Ovary (tissue), 9 donors: ENCODE measurements around the gene PCDHGB1. TPM values are rescaled to one million over a fixed set of nuclear protein-coding genes. Genes with fewer than 3 reads are reported as not detected.
"Not testable (repeated sequence)": the region's sequence is repeated elsewhere in the genome, so short reads cannot be mapped to it uniquely, and the experiment has no call there.

ENCODE experiments used
- DNase-seq, 5 donors: peaks; one replicate each; pipeline ENCODE4 v3.0.0-alpha.2; 2019 to 2020
- H3K27ac ChIP-seq, 2 donors: fragments of 200-600 bp; one replicate each; pipeline versions ENCODE4 v1.5.1 to v1.8.0; 2019 to 2022
- H3K27me3 ChIP-seq: fragments of 200-600 bp; one replicate; pipeline ENCODE4 v1.8.0; 2022
- H3K36me3 ChIP-seq: fragments of 200-600 bp; sonication (generic); one replicate; pipeline ENCODE4 v1.5.1; 2019
- H3K4me1 ChIP-seq: one replicate; pipeline ENCODE4 v1.8.1; 2013; ENCODE audit warnings: mild to moderate bottlenecking, moderate library complexity; ENCODE audit not compliant: insufficient read depth
- H3K4me3 ChIP-seq: fragments of 200-600 bp; sonication (generic); one replicate; pipeline ENCODE4 v1.5.1; 2017
- H3K9me3 ChIP-seq, 2 donors: fragments of 200-600 bp in 1 of 2; sonication (generic) in 1 of 2; one replicate each; pipeline versions ENCODE4 v1.5.1 to v1.8.1; 2013 to 2019; ENCODE audit warnings: mild to moderate bottlenecking in 1 of 2, moderate library complexity in 1 of 2
- EP300 ChIP-seq: sonication (generic); formaldehyde crosslinking; IDR thresholded peaks from one replicate; pipeline ENCODE4 v1.6.1; 2017; ENCODE audit warnings: antibody characterized with exemption
- POLR2A ChIP-seq: fragments of 450-650 bp; IDR thresholded peaks from one replicate; pipeline ENCODE4 v1.6.1; 2017; ENCODE audit warnings: antibody characterized with exemption, mild to moderate bottlenecking, moderate library complexity
- WGBS, 3 donors: extraction: QIAGEN DNeasy Blood & Tissue Kit in 1 of 3; methylation state at CpG; one replicate each; pipeline versions ENCODE4 v1.1.5 to v1.1.7; 2013 to 2017; 5-methylcytosine and 5-hydroxymethylcytosine counted together
- intact Hi-C, 4 donors: fragments of 100-400 bp; cut with DNase I; formaldehyde crosslinking; loops; one replicate each; pipeline versions ENCODE4 v1.11.0 to v1.15.1; 2022 to 2023
- polyA plus RNA-seq, 2 donors: library from polyadenylated mRNA; stranded (reverse); fragments of 200-250 nt in 1 of 2; fragments of 350-450 nt in 1 of 2; fragmentation: Illumina TruSeq in 1 of 2; extraction: RNeasy Lipid Tissue Mini Kit (QIAGEN cat#74804) in 1 of 2; gene quantifications; one replicate each; pipeline ENCODE4 v1.2.3, GENCODE V29; 2013 to 2014
- total RNA-seq, 7 donors: library from RNA; depleted of rRNA in 2 of 7; stranded (reverse); fragments of >200 nt in 2 of 7; fragmentation: NEBNext Ultra II Directional in 3 of 7; extraction: Animal tissue kit (Norgen Biotek cat#: 25700) in 3 of 7; gene quantifications; one replicate each; pipeline versions ENCODE4 v1.1.0 to v1.2.4, GENCODE V29; 2016 to 2023
- TF ChIP-seq, protein P1 (sequence below), 3 donors: fragments of 450-650 bp in 2 of 3; fragments of 200-600 bp in 1 of 3; IDR thresholded peaks; one replicate each; pipeline versions ENCODE4 v1.5.1 to v1.8.0; 2016 to 2022; ENCODE audit warnings: antibody characterized with exemption in 3 of 3, mild to moderate bottlenecking in 1 of 3
- donor health status: DM: no; HTN: no; CAD: no; lungs with moderate emphysema.
- donor health status: DM: no; HTN: no; CAD: no.
- donor health status: Bipolar disorder and iron deficiency.
- donor health status: DM: yes; HTN: yes; CAD: no.
- donor health status: DM: no; HTN: no; CAD: no.
- donor health status: DM: yes; HTN: yes; CAD: no.

The PCDHGB1 gene
- total and polyA plus RNA-seq, 9 donors, result 1.1 to 9.3 (median 4.4) TPM

DNA sequence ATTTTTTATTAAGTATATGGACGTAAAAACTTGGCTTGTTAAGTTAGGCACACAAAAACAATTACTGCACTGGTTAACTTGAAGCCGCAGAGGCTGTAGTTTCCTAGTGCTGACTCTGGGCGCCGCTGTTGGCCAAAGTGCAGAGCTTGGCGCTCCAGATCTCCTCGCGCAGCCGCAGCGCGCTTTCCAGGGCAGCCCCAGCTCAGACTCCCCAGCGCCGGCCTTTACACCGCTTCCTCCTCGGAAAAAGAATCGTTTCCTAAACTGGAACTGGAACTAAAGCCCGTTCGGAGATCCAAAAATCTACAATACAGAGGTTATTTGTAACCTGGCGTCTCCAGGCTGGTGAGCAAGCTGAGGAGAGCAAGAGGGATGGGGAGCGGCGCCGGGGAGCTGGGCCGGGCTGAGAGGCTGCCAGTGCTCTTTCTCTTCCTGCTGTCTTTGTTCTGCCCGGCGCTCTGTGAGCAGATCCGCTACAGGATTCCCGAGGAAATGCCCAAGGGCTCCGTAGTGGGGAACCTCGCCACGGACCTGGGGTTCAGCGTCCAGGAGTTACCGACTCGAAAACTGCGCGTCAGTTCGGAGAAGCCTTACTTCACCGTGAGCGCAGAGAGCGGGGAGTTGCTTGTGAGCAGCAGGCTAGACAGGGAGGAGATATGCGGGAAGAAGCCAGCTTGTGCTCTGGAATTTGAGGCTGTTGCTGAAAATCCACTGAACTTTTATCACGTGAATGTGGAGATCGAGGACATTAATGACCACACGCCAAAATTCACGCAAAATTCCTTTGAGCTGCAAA, 48.1 kb downstream of the PCDHGB1 start, which contains the start of gene PCDHGB5:
Gene PCDHGB5, plus strand, starts transcription at position 192 of the 796 bp plus-strand sequence. Its CDS starts 181 bp downstream, at position 373.
- DNase-seq, result peak in 3 of 5 donors; percentile 43 to 57 (median 44)
- peaks cover 13 to 39% of the 10 kb centered on the region in 2 donors for H3K9me3 ChIP-seq
- not testable (repeated sequence) for H3K27me3 ChIP-seq, H3K36me3 ChIP-seq, H3K27ac ChIP-seq, H3K4me1 ChIP-seq
- peak within 1 kb of the TSS; percentile 11 for H3K4me3 ChIP-seq
- 5 to 7% (median 7%) methylated on average over 25 to 30 of the region's 43 CpGs for WGBS, 3 donors
- TF ChIP-seq, protein P1, sequence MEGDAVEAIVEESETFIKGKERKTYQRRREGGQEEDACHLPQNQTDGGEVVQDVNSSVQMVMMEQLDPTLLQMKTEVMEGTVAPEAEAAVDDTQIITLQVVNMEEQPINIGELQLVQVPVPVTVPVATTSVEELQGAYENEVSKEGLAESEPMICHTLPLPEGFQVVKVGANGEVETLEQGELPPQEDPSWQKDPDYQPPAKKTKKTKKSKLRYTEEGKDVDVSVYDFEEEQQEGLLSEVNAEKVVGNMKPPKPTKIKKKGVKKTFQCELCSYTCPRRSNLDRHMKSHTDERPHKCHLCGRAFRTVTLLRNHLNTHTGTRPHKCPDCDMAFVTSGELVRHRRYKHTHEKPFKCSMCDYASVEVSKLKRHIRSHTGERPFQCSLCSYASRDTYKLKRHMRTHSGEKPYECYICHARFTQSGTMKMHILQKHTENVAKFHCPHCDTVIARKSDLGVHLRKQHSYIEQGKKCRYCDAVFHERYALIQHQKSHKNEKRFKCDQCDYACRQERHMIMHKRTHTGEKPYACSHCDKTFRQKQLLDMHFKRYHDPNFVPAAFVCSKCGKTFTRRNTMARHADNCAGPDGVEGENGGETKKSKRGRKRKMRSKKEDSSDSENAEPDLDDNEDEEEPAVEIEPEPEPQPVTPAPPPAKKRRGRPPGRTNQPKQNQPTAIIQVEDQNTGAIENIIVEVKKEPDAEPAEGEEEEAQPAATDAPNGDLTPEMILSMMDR (IDR thresholded peaks at IDR 0.05), result peak in 1 of 3 donors; percentile 37
- intact Hi-C loops, result loop anchor here in 1 of 4 donors (10.0 kb wide), 1 partner anchor 157 kb away; no protein-coding TSS in a partner anchor

DNA sequence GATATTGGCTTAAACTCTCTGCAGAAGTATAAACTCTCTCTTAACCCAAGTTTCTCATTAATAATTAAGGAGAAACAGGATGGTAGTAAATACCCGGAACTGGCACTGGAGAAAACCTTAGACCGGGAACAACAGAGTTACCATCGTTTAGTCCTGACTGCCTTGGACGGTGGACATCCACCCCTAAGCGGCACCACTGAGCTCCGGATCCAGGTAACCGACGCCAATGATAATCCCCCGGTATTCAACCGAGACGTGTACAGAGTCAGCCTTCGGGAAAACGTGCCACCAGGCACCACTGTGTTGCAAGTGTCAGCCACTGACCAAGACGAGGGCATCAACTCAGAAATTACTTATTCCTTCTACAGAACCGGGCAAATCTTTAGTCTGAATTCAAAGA, 48.7 kb downstream of the PCDHGB1 start:
- 21 to 36% (median 26%) methylated on average over 15 of the region's 15 CpGs for WGBS, 3 donors
- intact Hi-C loops, result loop anchor here in 1 of 4 donors (10.0 kb wide), 1 partner anchor 156 kb away; no protein-coding TSS in a partner anchor
- Histone ChIP-seq H3K36me3 (no peaks in the 10 kb centered on the region), H3K27ac (no peak overlapping the region), H3K4me3 (no peak overlapping the region), H3K27me3 (no peaks in the 10 kb centered on the region), H3K9me3 (peaks cover 10 to 42% of the 10 kb centered on the region in 2 donors), H3K4me1 (no peaks in the 10 kb centered on the region)
- TF ChIP-seq, protein P1 (IDR thresholded peaks at IDR 0.05), result no peak
- no peak for TF ChIP-seq POLR2A
- TF ChIP-seq EP300, result no peak
- DNase-seq, result no peak

DNA sequence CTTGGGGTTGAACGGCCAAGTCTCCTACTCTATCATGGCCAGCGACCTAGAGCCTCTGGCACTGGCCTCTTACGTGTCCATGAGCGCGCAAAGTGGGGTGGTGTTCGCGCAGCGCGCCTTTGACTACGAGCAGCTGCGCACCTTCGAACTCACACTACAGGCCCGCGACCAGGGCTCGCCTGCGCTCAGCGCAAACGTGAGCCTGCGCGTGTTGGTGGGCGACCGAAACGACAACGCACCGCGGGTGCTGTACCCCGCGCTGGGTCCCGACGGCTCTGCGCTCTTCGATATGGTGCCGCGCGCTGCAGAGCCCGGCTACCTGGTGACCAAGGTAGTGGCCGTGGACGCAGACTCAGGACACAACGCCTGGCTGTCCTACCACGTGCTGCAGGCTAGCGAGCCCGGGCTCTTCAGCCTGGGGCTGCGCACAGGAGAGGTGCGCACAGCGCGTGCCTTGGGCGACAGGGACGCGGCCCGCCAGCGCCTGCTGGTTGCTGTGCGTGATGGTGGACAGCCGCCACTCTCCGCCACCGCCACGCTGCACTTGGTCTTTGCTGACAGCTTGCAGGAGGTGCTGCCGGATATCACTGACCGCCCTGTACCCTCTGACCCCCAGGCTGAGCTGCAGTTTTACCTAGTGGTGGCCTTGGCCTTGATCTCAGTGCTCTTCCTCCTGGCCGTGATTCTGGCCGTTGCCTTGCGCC, 49.8 kb downstream of the PCDHGB1 start:
- Histone ChIP-seq H3K4me3 (no peak overlapping the region), H3K4me1 (no peaks in the 10 kb centered on the region), H3K27me3 (no peaks in the 10 kb centered on the region), H3K27ac (no peak overlapping the region), H3K36me3 (no peaks in the 10 kb centered on the region), H3K9me3 (peaks cover 10 to 38% of the 10 kb centered on the region in 2 donors)
- 21 to 29% (median 21%) methylated on average over 5 to 61 of the region's 61 CpGs for WGBS, 3 donors
- intact Hi-C loops, result loop anchor here in 2 of 4 donors (10.0 kb wide), 1 partner anchor 155 kb away; no protein-coding TSS in a partner anchor
- no peak for DNase-seq
- TF ChIP-seq, protein P1 (IDR thresholded peaks at IDR 0.05), result no peak
- TF ChIP-seq POLR2A, result no peak

Other genes with a start within 250 kb of the PCDHGB1 start
Only the 30 nearest of the 37 such genes appear.
- 1 to 10 TPM; 2.0 to 5.4 (median 3.8) TPM for gene PCDHB9, start 162.9 kb upstream of the PCDHGB1 start, total RNA-seq
- gene PCDHB9, start 162.9 kb upstream of the PCDHGB1 start, polyA plus RNA-seq, result 1 to 10 TPM; 1.5 to 3.3 TPM
- gene PCDHB10, start 157.7 kb upstream of the PCDHGB1 start, total RNA-seq, result 1 to 10 TPM; 2.7 to 5.2 (median 3.1) TPM
- 1 to 10 TPM; 2.9 to 3.4 TPM for gene PCDHB10, start 157.7 kb upstream of the PCDHGB1 start, polyA plus RNA-seq
- gene PCDHB11, start 150.5 kb upstream of the PCDHGB1 start, total RNA-seq, result 1 to 10 TPM; 2.5 to 9.2 (median 6.0) TPM
- gene PCDHB11, start 150.5 kb upstream of the PCDHGB1 start, polyA plus RNA-seq, result 1 to 10 TPM; 1.8 to 3.2 TPM
- gene PCDHB12, start 141.4 kb upstream of the PCDHGB1 start, total RNA-seq, result 1 to 10 TPM; 2.8 to 8.8 (median 6.9) TPM
- gene PCDHB12, start 141.4 kb upstream of the PCDHGB1 start, polyA plus RNA-seq, result 1 to 10 TPM; 2.8 to 2.9 TPM
- gene PCDHB13, start 136.2 kb upstream of the PCDHGB1 start, total RNA-seq, result 1 to 10 TPM; 3.9 to 5.9 (median 4.5) TPM
- 1 to 10 TPM; 1.3 to 3.1 TPM for gene PCDHB13, start 136.2 kb upstream of the PCDHGB1 start, polyA plus RNA-seq
- 1 to 10 TPM; 3.8 to 7.2 (median 5.4) TPM for gene PCDHB14, start 126.8 kb upstream of the PCDHGB1 start, total RNA-seq
- 1 to 10 TPM; 3.8 to 4.5 TPM for gene PCDHB14, start 126.8 kb upstream of the PCDHGB1 start, polyA plus RNA-seq
- 10 to 100 TPM in 4 of 7 donors, 1 to 10 TPM in 3; 3.4 to 17.0 (median 10.3) TPM for gene PCDHB15, start 104.7 kb upstream of the PCDHGB1 start, total RNA-seq
- 1 to 10 TPM; 6.7 to 8.2 TPM for gene PCDHB15, start 104.7 kb upstream of the PCDHGB1 start, polyA plus RNA-seq
- gene SLC25A2, start 46.0 kb upstream of the PCDHGB1 start, total RNA-seq, result 1 to 10 TPM in 1 of 7 donors, under 1 TPM in 3, not detected in 3; 0.40 to 1.4 (median 0.54) TPM
- under 1 TPM in 1 of 2 donors, not detected in 1; 0.10 TPM for gene SLC25A2, start 46.0 kb upstream of the PCDHGB1 start, polyA plus RNA-seq
- 100 to 1,000 TPM in 4 of 7 donors, 10 to 100 TPM in 3; 65.1 to 141 (median 102) TPM for gene TAF7, start 29.3 kb upstream of the PCDHGB1 start, total RNA-seq
- gene TAF7, start 29.3 kb upstream of the PCDHGB1 start, polyA plus RNA-seq, result 100 to 1,000 TPM in 1 of 2 donors, 10 to 100 TPM in 1; 96.4 to 136 TPM
- gene PCDHGA1, start 19.6 kb upstream of the PCDHGB1 start, total RNA-seq, result 1 to 10 TPM in 3 of 7 donors, under 1 TPM in 4; 0.72 to 2.8 (median 1.00) TPM
- gene PCDHGA1, start 19.6 kb upstream of the PCDHGB1 start, polyA plus RNA-seq, result under 1 TPM; 0.29 to 0.90 TPM
- gene PCDHGA2, start 11.3 kb upstream of the PCDHGB1 start, total RNA-seq, result 10 to 100 TPM in 5 of 7 donors, 1 to 10 TPM in 2; 7.3 to 13.5 (median 12.0) TPM
- 1 to 10 TPM; 3.0 to 5.4 TPM for gene PCDHGA2, start 11.3 kb upstream of the PCDHGB1 start, polyA plus RNA-seq
- gene PCDHGA3, start 6.3 kb upstream of the PCDHGB1 start, total RNA-seq, result 1 to 10 TPM; 5.3 to 8.6 (median 5.9) TPM
- 1 to 10 TPM; 1.9 to 2.9 TPM for gene PCDHGA3, start 6.3 kb upstream of the PCDHGB1 start, polyA plus RNA-seq
- 1 to 10 TPM; 4.4 to 8.2 (median 6.6) TPM for gene PCDHGA4, start 4.9 kb downstream of the PCDHGB1 start, total RNA-seq
- 1 to 10 TPM; 1.2 to 3.8 TPM for gene PCDHGA4, start 4.9 kb downstream of the PCDHGB1 start, polyA plus RNA-seq
- gene PCDHGB2, start 9.9 kb downstream of the PCDHGB1 start, total RNA-seq, result 10 to 100 TPM in 2 of 7 donors, 1 to 10 TPM in 5; 4.5 to 11.9 (median 9.3) TPM
- gene PCDHGB2, start 9.9 kb downstream of the PCDHGB1 start, polyA plus RNA-seq, result 1 to 10 TPM; 1.9 to 4.3 TPM
- gene PCDHGA5, start 14.1 kb downstream of the PCDHGB1 start, total RNA-seq, result 1 to 10 TPM; 4.5 to 9.5 (median 6.4) TPM
- gene PCDHGA5, start 14.1 kb downstream of the PCDHGB1 start, polyA plus RNA-seq, result 1 to 10 TPM; 1.7 to 3.2 TPM
- gene PCDHGB3, start 20.1 kb downstream of the PCDHGB1 start, total RNA-seq, result 1 to 10 TPM; 4.1 to 8.6 (median 5.6) TPM
- 1 to 10 TPM; 1.1 to 2.1 TPM for gene PCDHGB3, start 20.1 kb downstream of the PCDHGB1 start, polyA plus RNA-seq
- gene PCDHGA6, start 23.8 kb downstream of the PCDHGB1 start, total RNA-seq, result 10 to 100 TPM in 3 of 7 donors, 1 to 10 TPM in 4; 6.7 to 14.5 (median 8.7) TPM
- gene PCDHGA6, start 23.8 kb downstream of the PCDHGB1 start, polyA plus RNA-seq, result 1 to 10 TPM; 3.6 to 4.2 TPM
- gene PCDHGA7, start 32.6 kb downstream of the PCDHGB1 start, total RNA-seq, result 1 to 10 TPM; 4.2 to 8.6 (median 5.8) TPM
- gene PCDHGA7, start 32.6 kb downstream of the PCDHGB1 start, polyA plus RNA-seq, result 1 to 10 TPM; 1.3 to 2.3 TPM
- 10 to 100 TPM in 1 of 7 donors, 1 to 10 TPM in 6; 6.0 to 12.0 (median 8.8) TPM for gene PCDHGB4, start 37.6 kb downstream of the PCDHGB1 start, total RNA-seq
- gene PCDHGB4, start 37.6 kb downstream of the PCDHGB1 start, polyA plus RNA-seq, result 1 to 10 TPM; 2.1 to 3.1 TPM
- 1 to 10 TPM; 2.9 to 7.6 (median 3.8) TPM for gene PCDHGA8, start 42.5 kb downstream of the PCDHGB1 start, total RNA-seq
- under 1 TPM; 0.37 to 0.41 TPM for gene PCDHGA8, start 42.5 kb downstream of the PCDHGB1 start, polyA plus RNA-seq
- gene PCDHGB5, start 47.8 kb downstream of the PCDHGB1 start, total RNA-seq, result 10 to 100 TPM; 13.2 to 19.7 (median 18.2) TPM
- gene PCDHGB5, start 47.8 kb downstream of the PCDHGB1 start, polyA plus RNA-seq, result 1 to 10 TPM; 4.5 to 8.2 TPM
- 10 to 100 TPM in 4 of 7 donors, 1 to 10 TPM in 3; 5.4 to 11.7 (median 10.6) TPM for gene PCDHGA9, start 52.7 kb downstream of the PCDHGB1 start, total RNA-seq
- gene PCDHGA9, start 52.7 kb downstream of the PCDHGB1 start, polyA plus RNA-seq, result 1 to 10 TPM; 2.3 to 5.2 TPM
- 10 to 100 TPM in 6 of 7 donors, 1 to 10 TPM in 1; 9.8 to 18.1 (median 14.4) TPM for gene PCDHGB6, start 57.9 kb downstream of the PCDHGB1 start, total RNA-seq
- gene PCDHGB6, start 57.9 kb downstream of the PCDHGB1 start, polyA plus RNA-seq, result 10 to 100 TPM in 1 of 2 donors, 1 to 10 TPM in 1; 7.0 to 12.3 TPM
- gene PCDHGA10, start 62.9 kb downstream of the PCDHGB1 start, total RNA-seq, result 1 to 10 TPM; 5.0 to 9.7 (median 8.1) TPM
- 1 to 10 TPM; 1.3 to 3.9 TPM for gene PCDHGA10, start 62.9 kb downstream of the PCDHGB1 start, polyA plus RNA-seq
- gene PCDHGB7, start 67.6 kb downstream of the PCDHGB1 start, total RNA-seq, result 10 to 100 TPM; 11.3 to 22.9 (median 20.0) TPM
- gene PCDHGB7, start 67.6 kb downstream of the PCDHGB1 start, polyA plus RNA-seq, result 10 to 100 TPM in 1 of 2 donors, 1 to 10 TPM in 1; 8.0 to 19.9 TPM
- gene PCDHGA11, start 71.0 kb downstream of the PCDHGB1 start, total RNA-seq, result 1 to 10 TPM; 3.2 to 7.7 (median 5.7) TPM
- 1 to 10 TPM; 1.4 to 2.6 TPM for gene PCDHGA11, start 71.0 kb downstream of the PCDHGB1 start, polyA plus RNA-seq
- 10 to 100 TPM in 1 of 7 donors, 1 to 10 TPM in 6; 6.0 to 10.4 (median 8.2) TPM for gene PCDHGA12, start 80.4 kb downstream of the PCDHGB1 start, total RNA-seq
- 1 to 10 TPM; 2.0 to 4.5 TPM for gene PCDHGA12, start 80.4 kb downstream of the PCDHGB1 start, polyA plus RNA-seq
- gene PCDHGC3, start 125.9 kb downstream of the PCDHGB1 start, total RNA-seq, result 10 to 100 TPM; 19.6 to 85.3 (median 67.7) TPM
- gene PCDHGC3, start 125.9 kb downstream of the PCDHGB1 start, polyA plus RNA-seq, result 10 to 100 TPM; 63.1 to 92.9 TPM
- 1 to 10 TPM; 1.0 to 4.5 (median 2.4) TPM for gene PCDHGC4, start 134.9 kb downstream of the PCDHGB1 start, total RNA-seq
- gene PCDHGC4, start 134.9 kb downstream of the PCDHGB1 start, polyA plus RNA-seq, result under 1 TPM; 0.22 to 0.32 TPM
- 1 to 10 TPM; 1.4 to 3.5 (median 2.0) TPM for gene PCDHGC5, start 139.0 kb downstream of the PCDHGB1 start, total RNA-seq
- under 1 TPM; 0.19 to 0.48 TPM for gene PCDHGC5, start 139.0 kb downstream of the PCDHGB1 start, polyA plus RNA-seq